Heart right ventricle (tissue), 16 donors: ENCODE measurements around the gene RECQL5. TPM values are rescaled to one million over a fixed set of nuclear protein-coding genes. Genes with fewer than 3 reads are reported as not detected.

Experiments
- ATAC-seq, 8 donors: fragments of 200-7000 bp; cut with Tn5 transposase; one replicate each; pipeline ENCODE4 v1.9.1; 2020; ENCODE audit warnings: mild to moderate bottlenecking in 8 of 8, moderate library complexity in 8 of 8, moderate number of reproducible peaks in 1 of 8
- DNase-seq, 2 donors: peaks; one replicate each; pipeline ENCODE4 v3.0.0-alpha.2; 2020
- H3K27ac ChIP-seq, 10 donors: fragments of 200-600 bp; sonication (generic) in 2 of 10; one replicate each; pipeline versions ENCODE4 v1.5.0 to v1.8.0; 2020 to 2022; ENCODE audit warnings: mild to moderate bottlenecking in 3 of 10
- H3K27me3 ChIP-seq, 7 donors: fragments of 200-600 bp; one replicate each; pipeline ENCODE4 v1.8.0; 2021 to 2022; ENCODE audit warnings: mild to moderate bottlenecking in 2 of 7
- H3K36me3 ChIP-seq, 9 donors: fragments of 200-600 bp; sonication (generic) in 1 of 9; one replicate each; pipeline versions ENCODE4 v1.5.0 to v1.8.0; 2020 to 2022; ENCODE audit warnings: mild to moderate bottlenecking in 2 of 9
- H3K4me1 ChIP-seq, 9 donors: fragments of 200-600 bp; sonication (generic) in 1 of 9; one replicate each; pipeline versions ENCODE4 v1.5.0 to v1.8.0; 2020 to 2022; ENCODE audit warnings: mild to moderate bottlenecking in 4 of 9
- H3K4me3 ChIP-seq, 10 donors: fragments of 200-600 bp; sonication (generic) in 2 of 10; one replicate each; pipeline versions ENCODE4 v1.5.0 to v1.8.0; 2020 to 2022; ENCODE audit warnings: mild to moderate bottlenecking in 7 of 10, moderate library complexity in 2 of 10
- H3K9me3 ChIP-seq, 11 donors: fragments of 200-600 bp in 10 of 11; sonication (generic) in 2 of 11; one replicate each; pipeline versions ENCODE4 v1.5.0 to v1.8.0; 2013 to 2022; ENCODE audit warnings: mild to moderate bottlenecking in 2 of 11, control low read depth in 1 of 11, moderate library complexity in 1 of 11
- CTCF ChIP-seq, 9 donors: fragments of 200-600 bp; sonication (generic) in 2 of 9; IDR thresholded peaks; one replicate each; pipeline versions ENCODE4 v1.5.0 to v1.8.0; 2021 to 2022; ENCODE audit warnings: antibody characterized with exemption in 9 of 9, mild to moderate bottlenecking in 5 of 9, moderate library complexity in 1 of 9
- WGBS, 2 donors: extraction: QIAGEN DNeasy Blood & Tissue Kit; methylation state at CpG; one replicate each; pipeline ENCODE4 v1.1.7; 2013; ENCODE audit warnings: inconsistent platforms in 1 of 2; 5-methylcytosine and 5-hydroxymethylcytosine counted together
- intact Hi-C, 10 donors: fragments of 100-400 bp; cut with DNase I; formaldehyde crosslinking; loops; one replicate each; pipeline versions ENCODE4 v1.11.1 to v1.14.2; 2022
- polyA plus RNA-seq, 2 donors: library from polyadenylated mRNA; stranded (reverse); fragments of 200-250 nt; gene quantifications; one replicate each; pipeline ENCODE4 v1.2.3, GENCODE V29; 2013
- total RNA-seq, 10 donors: library from RNA; stranded (reverse); fragmentation: NEBNext Ultra II Directional in 3 of 10; extraction: Animal tissue kit (Norgen Biotek cat#: 25700) in 3 of 10; gene quantifications; one replicate each; pipeline versions ENCODE4 v1.2.1 to v1.2.4, GENCODE V29; 2021 to 2023
- donor health status: Arrhythmogenic right ventricular cardiomyopathy.
- donor health status: ischemic (EF 13 %, LVEDD 7.1; RV severe dilation, severe dysfunction).
- donor health status: healthy with polysubstance abuse.
- donor health status: DM: no; HTN: yes; CAD: no.
- donor health status: DM: no; HTN: no; CAD: no.
- donor health status: ischemic (EF 25% LVEDD 6.9; RV normal size, moderate dysfunction).
- donor health status: ischemic (EF 25% LVEDD 5.7; RV mildly dilated, moderate dysfunction).
- donor health status: healthy.
- donor health status: DM: yes; HTN: yes; CAD: no.
- donor health status: Ischemic cardiomyopathy.
- donor health status: ischemic (EF 35%, LVEDD 5.7; RV mildly dilated, moderate dysfunction).
- donor health status: nonischemic (EF 11% LVEDD 7.7; RV severe dilation, severe dysfunction).
- donor health status: DM: yes; HTN: yes; CAD: no.
- donor health status: PGD.
- donor health status: ischemic (EF 29% LVEDD 5.4; RV normal size, mild dysfunction).
- donor health status: nonischemic (EF 23%, LVEDD 6.1; RV moderate dilation, normal function).

RECQL5 gene
- total and polyA plus RNA-seq, 12 donors = 6.3 to 32.1 (median 10.7) TPM

- H3K4me3 ChIP-seq = no peak overlapping the region
- peaks cover 0 to 92% (median 50%) of the 10 kb centered on the region in 9 donors for H3K36me3 ChIP-seq
- 82 to 87% methylated on average over 4 of the region's 4 CpGs for WGBS, 2 donors
- H3K27ac ChIP-seq = no peak overlapping the region
- no peak for ATAC-seq
- TF ChIP-seq CTCF (IDR thresholded peaks at IDR 0.05) = no peak
- H3K9me3 ChIP-seq = no peaks in the 10 kb centered on the region
- peaks cover 0 to 31% (median 16%) of the 10 kb centered on the region in 9 donors for H3K4me1 ChIP-seq
- intact Hi-C loops = no loop called here
- no peaks in the 10 kb centered on the region for H3K27me3 ChIP-seq
- no peak for DNase-seq
Observed at GRCh38 chr17:75673487-75673886, 6.5 kb upstream of the RECQL5 start.

- Histone ChIP-seq H3K27me3 (no peaks in the 10 kb centered on the region), H3K4me1 (peaks cover 5 to 36% (median 25%) of the 10 kb centered on the region in 9 donors), H3K4me3 (no peak overlapping the region), H3K27ac (no peak overlapping the region), H3K9me3 (no peaks in the 10 kb centered on the region), H3K36me3 (peaks cover 0 to 82% (median 50%) of the 10 kb centered on the region in 9 donors)
- intact Hi-C loops = no loop called here
- ATAC-seq (no peak), DNase-seq (no peak)
- TF ChIP-seq CTCF (IDR thresholded peaks at IDR 0.05) = no peak
- WGBS, 2 donors = 95 to 96% methylated on average over 5 of the region's 5 CpGs
Observed at GRCh38 chr17:75672011-75672410, 5.1 kb upstream of the RECQL5 start.

- TF ChIP-seq CTCF (IDR thresholded peaks at IDR 0.05) = no peak
- intact Hi-C loops = no loop called here
- no peak overlapping the region for H3K4me3 ChIP-seq
- DNase-seq (no peak), ATAC-seq (no peak)
- peaks cover 0 to 72% (median 50%) of the 10 kb centered on the region in 9 donors for H3K36me3 ChIP-seq
- H3K9me3 ChIP-seq = no peaks in the 10 kb centered on the region
- H3K27me3 ChIP-seq = no peaks in the 10 kb centered on the region
- H3K27ac ChIP-seq = no peak overlapping the region
- WGBS, 2 donors = 76% methylated on average over 5 of the region's 5 CpGs
- H3K4me1 ChIP-seq = peaks cover 11 to 43% (median 34%) of the 10 kb centered on the region in 9 donors
Observed at GRCh38 chr17:75670868-75671267, 3.9 kb upstream of the RECQL5 start.

- intact Hi-C loops = no loop called here
- H3K4me3 ChIP-seq = peak overlapping the region in 5 of 10 donors; percentile 62 to 98 (median 82)
- TF ChIP-seq CTCF (IDR thresholded peaks at IDR 0.05) = no peak
Observed at GRCh38 chr17:75668489-75668888, 1.5 kb upstream of the RECQL5 start.

More at GRCh38 chr17:75668489-75668888, 1.5 kb upstream of the RECQL5 start:
- Histone ChIP-seq H3K27ac (no peak overlapping the region), H3K36me3 (peaks cover 0 to 66% (median 44%) of the 10 kb centered on the region in 9 donors), H3K4me1 (peaks cover 12 to 36% (median 24%) of the 10 kb centered on the region in 9 donors), H3K9me3 (no peaks in the 10 kb centered on the region), H3K27me3 (no peaks in the 10 kb centered on the region)
- ATAC-seq = no peak
- 73 to 74% methylated on average over 4 of the region's 4 CpGs for WGBS, 2 donors
- no peak for DNase-seq
